Caki2 (cell line): ENCODE data around the gene DOK1. TPM values are rescaled to one million over a fixed set of nuclear protein-coding genes. Genes with fewer than 3 reads are reported as not detected.

Experiments
- DNase-seq: peaks from one replicate; pipeline ENCODE4 v3.0.0-alpha.2; 2015; ENCODE audit warnings: low read depth
- in situ Hi-C: cut with HindIII; loops from 2 replicates; pipeline ENCODE4 v1.10.0; 2016; ENCODE audit warnings: low sequenced_read_pairs, low pct_unique_long_range_greater_than_20kb, mixed read lengths
- total RNA-seq: library from RNA; depleted of rRNA; stranded (reverse); fragments of >200 nt; shearing (Covaris generic); gene quantifications from 2 replicates; pipeline ENCODE4 v1.2.3, GENCODE V29; 2014; ENCODE audit warnings: low replicate concordance; rRNA removed

DOK1 gene
- total RNA-seq, result 19.7 and 21.9 TPM in 2 replicates

DNA sequence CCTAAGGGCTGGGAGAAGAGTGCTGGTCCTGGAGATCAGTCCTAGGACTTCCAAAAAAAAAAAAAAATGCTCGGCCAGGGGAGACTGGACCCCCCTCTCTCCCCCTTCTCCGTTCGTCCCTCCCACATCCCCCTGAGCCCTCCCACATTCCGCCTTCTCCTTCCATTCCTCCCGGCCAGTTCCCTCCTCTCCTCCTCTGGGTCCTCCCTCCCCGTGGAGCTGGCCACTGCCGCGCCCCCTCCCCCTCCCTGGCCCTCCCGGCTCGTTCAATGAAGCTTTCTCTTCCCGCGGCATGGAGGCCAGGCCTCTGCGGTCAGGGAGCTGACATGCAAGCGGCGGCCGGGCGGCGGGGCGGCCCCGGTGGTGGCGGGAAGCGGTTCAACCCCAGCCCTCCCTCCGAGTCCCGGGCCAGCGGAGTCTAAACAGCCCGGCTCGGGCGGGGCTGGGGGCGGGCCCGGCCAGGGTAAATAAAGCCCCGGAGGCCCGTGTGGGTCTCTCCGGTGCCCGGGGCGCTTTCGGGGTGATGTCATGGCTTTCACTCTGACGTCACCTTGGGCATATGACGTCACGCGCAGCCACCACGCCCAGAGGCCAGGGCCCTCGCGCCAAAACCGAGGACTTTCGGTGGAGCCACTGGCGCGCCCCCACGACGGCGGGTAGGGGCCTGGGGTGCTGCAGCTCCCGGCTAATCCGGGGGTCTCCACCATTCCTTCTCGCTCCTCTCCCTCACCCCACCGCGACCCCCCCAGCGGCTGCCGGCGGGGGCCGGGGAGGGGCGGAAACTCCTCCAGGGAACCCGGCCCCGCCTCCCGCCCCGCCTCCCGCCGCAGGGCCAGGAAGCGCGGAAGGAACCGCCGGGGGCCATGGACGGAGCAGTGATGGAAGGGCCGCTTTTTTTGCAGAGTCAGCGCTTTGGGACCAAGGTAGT, at the start of gene DOK1, which contains the start of gene LOXL3:
DOK1 (plus strand) TSS at position 829 of the 928 bp plus-strand sequence; CDS start at position 864, 35 bp downstream.
LOXL3 (minus strand) TSS at position 51 of the 928 bp plus-strand sequence. CDS start 1,308 bp downstream, outside the sequence.
- in situ Hi-C loops, result no loop called here
- DNase-seq, result peak; percentile 75

GRCh38 chr2:74505448-74506246, 48.9 kb upstream of the DOK1 start:
- in situ Hi-C loops, result no loop called here
- DNase-seq, result no peak

DNA sequence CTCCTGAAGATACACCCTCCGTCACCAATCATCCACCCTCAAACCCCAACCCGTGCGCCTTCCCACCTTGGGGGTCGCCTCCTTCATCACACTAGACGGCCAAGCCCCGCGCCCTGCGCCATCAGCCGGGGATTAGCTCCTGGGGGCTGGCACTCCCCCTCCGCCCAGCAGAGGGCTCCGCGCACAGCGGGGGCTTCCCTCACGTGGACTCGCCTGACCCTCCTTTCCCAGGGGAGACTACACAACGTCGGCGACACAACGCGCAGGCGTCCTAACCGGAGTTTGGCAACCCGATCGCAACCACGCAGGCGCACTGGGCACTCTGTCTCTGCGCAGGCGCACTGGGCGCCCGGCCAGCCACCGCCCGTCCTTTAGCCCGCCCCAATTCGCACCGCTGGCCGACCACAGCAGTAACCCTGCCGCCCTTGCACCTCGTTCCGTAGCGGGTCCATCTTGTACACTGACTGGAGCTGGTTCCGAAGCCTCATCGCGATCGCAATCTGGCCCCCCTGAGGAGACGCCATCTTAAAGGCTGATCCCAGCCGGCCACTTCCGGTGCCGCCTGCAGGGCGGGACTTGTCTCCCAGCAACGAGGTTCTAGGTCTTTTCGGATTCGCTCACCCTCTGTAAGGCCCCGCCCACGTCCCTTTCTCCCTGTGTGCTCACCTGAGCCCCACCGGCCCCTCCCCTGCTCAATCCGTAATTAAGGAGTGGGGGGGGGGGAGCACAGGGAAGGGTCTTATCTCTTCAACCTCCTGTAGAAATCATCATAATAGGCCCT, 47.2 kb upstream of the DOK1 start, which contains the start of gene PCGF1:
PCGF1 (minus strand) TSS at position 551 of the 781 bp plus-strand sequence; CDS start at position 524, 27 bp downstream.
- in situ Hi-C loops, result no loop called here

DNA sequence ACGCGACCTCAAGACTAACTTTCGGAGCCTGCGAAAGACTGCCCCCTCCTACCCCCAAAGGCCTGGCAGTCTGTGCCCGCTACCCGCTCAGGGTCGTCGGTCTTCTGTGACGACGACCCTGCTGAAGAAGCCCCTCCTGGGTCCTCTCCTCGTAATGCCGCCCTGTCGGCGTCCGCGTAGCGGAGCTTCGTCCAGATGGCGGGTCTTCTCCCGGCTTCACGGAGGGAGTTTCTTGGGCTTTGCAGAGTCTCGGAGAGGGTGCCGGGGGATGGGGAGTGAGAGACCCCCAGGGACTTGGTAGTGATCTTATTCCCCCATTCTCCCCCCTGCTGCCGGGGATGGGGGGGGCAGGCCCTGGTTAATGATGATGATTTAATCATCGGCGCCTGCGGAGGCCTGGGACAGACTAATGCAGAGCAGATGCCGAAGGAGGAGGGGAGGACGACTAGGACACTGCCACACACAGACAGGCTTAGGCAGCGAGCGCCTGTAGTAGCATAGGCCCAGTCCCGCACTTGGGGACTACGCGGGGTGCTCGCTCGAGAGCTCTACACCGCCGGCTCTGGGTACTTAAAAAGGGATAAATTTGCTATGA, 46.5 kb upstream of the DOK1 start:
- in situ Hi-C loops, result no loop called here
- peak; percentile 54 for DNase-seq

More for the DNA sequence above, 47.2 kb upstream of the DOK1 start, which contains the start of gene PCGF1:
- peak; percentile 96 for DNase-seq

DNA sequence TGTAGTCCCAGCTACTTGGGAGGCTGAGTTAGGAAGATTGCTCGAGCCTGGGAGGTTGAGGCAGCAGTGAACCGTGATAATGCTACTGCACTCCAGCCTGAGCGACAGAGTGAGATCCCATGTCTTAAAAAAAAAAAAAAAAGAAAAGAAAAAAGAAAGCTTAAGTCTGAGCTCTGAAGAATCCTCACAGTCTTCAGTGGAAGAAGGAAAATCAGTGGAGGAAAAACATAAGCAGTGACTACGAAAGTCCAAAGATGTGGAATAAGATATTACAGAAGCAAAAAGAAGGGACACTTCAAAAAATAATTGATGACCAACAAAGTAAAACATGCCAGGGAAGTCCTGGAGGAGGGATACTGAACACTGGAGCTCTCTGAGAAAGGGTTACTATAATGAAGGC, 44.2 kb upstream of the DOK1 start:
- in situ Hi-C loops, result no loop called here
- no peak for DNase-seq

DNA sequence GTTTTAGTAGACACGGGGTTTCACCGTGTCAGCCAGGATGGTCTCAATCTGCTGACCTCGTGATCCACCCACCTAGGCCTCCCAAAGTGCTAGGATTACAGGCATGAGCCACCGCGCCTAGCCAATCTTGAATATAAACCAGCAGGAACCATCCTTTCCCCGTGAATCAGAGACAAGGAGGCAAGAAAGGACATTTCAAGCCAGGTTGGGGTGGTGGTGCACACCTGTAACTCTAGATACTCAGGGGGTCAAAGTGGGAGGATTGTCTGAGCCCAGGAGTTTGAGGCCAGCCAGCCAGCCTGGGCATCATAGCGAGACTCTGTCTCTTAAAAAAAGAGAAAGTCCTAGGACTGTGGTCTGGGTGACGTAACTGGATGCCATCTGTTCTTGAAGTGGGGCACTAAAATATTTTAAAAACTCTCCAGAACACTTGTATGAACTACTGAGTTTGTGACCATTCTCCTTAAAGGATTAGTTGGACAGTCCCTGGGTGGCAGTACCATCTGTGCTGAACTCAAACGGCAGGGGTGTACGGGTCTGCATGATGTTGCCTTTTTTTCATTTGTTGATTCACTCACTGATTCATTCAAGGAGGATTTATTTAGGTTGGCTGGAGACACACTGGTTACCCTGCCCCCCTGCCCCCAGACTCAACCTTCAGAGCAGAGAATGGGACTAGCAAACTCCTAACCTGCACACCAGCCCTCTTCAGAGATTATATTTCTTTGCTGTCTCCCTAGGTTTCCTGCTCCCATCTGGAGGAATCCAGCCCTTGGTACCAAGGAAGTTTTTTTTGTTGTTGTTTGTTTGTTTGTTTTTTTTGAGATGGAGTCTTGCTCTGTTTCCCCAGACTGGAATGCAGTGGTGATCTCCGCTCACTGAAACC, 43.2 kb upstream of the DOK1 start:
- in situ Hi-C loops, result no loop called here
- DNase-seq, result no peak

DNA sequence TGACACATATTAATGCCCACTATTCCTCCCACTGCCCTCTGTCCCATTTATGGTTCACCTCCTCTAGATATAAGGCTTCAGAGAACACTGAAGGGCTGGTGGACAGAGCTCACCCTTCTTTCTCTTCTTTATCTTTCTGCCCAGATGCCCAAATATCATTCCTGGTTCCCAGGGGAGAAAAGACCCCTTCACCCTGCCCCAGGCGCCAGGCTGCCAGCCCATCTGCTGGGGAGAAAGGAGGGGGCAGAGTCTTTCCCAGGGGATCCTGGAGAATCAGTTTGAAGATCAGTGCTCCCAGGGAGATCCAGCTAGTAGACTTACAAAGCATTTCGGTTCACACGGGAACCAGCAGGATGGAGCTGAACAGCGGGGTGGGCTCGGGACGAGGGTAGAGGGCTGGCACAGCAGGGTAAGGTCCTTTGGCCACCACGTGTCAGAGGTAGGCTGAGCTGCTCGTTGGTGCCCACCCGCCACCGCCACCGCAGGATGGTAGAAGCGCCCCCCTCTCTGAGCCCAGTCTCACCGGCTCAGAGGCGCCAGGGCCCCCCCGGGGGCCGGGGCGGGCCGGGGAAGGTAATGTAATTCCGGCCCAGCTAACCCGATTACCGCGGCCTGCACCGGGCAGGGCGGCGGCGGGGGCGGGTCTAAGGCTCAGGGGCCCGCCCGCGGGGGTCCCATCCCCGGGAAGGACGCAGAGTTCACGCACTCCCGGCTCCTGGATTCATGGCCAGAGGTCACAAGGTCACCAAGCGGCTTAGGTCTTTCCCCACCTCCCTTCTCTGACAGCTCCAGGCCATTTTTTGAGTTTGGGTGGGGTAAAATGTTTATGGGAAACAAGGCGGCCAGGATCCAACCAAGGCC, 41.5 kb upstream of the DOK1 start:
- no peak for DNase-seq
- in situ Hi-C loops, result no loop called here

DNA sequence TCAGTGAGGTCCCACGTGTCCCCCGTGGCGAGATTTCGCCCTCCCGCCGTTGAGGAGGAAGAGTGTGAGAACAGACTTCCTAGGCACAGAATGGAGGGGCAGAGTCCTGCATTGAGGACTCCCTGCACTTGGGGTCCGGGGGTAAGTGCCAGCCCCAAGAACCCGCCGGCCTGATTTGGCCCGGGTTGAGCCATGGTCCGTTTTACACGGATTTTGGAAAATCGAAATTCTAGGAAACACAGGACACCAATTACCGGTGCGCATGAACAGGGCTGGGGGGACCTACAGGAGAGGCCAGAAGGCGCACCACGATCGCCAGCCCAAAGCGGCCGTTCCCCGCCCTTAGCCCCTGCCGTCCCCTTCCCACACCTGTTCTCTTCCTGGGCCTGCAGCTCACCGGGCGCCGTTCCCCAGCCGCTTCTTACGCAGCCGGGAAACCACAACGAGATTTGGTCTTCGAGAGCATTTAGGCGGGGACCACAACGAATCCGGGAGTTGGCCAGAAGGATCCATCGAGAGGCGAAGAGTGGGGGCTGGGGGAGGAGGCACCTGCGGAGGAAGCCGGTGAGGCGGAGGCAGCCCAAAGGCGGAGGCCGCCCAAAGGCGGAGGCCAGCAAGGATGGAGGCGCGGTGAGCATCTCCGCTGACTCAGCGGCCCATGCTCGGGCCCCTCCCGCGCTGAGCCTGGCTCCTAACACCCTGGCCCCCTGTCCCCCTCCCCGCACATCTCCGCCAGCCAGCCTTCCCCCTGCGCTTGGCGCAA, 40.7 kb upstream of the DOK1 start:
- no peak for DNase-seq
- in situ Hi-C loops, result no loop called here

DNA sequence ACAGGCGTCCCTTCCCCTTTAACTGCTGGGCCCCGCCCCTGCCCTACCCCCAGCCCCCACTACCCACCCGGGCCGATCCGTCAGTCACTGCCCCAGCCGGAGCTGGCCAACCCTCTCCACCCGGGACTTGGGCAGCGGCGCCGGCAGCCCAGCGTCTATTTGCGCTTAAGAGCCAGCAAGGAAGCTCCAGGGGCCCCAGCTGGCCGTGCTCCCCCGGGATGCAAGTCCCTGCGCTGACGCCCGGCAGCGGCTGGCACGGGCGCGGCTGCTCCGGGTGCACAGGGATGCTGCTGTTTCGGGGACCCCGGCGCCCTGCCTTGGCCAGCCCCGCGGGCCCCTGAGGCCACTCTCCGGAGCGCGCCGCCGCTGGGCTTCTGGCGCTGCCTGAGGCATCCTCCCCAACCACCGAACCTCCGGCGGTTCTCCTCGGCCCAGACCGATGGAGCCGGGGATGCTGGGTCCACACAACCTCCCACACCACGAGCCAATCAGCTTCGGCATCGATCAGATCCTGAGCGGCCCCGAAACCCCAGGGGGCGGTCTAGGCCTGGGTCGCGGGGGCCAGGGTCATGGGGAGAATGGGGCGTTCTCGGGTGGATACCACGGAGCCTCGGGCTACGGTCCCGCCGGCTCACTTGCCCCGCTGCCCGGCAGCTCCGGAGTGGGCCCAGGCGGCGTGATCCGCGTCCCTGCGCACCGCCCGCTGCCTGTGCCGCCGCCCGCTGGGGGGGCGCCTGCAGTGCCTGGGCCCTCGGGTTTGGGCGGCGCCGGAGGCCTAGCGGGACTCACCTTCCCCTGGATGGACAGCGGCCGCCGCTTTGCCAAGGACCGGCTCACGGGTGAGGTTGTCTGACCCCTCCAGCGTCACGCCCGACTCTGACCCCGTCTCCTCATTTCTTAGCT, 39.9 kb upstream of the DOK1 start, which contains the start of gene TLX2:
TLX2 (plus strand) TSS at position 83 of the 903 bp plus-strand sequence; CDS start at position 440, 357 bp downstream.
- DNase-seq, result no peak
- in situ Hi-C loops, result no loop called here

DNA sequence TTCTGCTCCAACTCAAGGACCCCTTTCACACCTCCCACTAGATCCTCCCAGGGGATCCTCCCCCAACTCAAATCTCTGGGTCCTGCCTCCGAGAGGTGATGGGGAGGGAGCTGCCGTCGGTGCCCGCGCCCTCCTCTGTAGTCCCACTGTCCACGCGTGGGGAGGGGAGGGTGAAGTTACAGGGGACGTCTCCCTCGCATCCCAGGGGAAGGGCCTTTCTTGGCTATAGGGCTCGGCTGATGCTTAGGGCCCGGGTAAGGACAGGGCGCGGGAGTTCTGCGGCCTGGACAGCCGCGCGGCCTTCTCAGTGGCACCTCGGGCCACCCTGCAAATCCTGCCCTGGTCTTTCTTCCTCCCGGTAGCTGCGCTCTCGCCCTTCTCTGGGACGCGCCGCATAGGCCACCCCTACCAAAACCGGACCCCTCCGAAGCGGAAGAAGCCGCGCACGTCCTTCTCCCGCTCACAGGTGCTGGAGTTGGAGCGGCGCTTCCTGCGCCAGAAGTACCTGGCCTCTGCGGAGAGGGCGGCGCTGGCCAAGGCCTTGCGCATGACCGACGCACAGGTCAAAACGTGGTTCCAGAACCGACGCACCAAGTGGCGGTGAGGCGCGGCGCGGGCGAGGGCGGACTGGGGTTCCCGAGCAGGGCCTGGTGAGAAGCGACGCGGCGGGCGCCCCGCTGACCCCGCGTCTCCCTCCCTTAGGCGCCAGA, 39.1 kb upstream of the DOK1 start:
- no peak for DNase-seq
- in situ Hi-C loops, result no loop called here

- in situ Hi-C loops, result no loop called here
- no peak for DNase-seq
Observed at GRCh38 chr2:74515981-74516633, 38.4 kb upstream of the DOK1 start.

- DNase-seq, result no peak
- in situ Hi-C loops, result no loop called here
Observed at GRCh38 chr2:74516650-74517049, 37.9 kb upstream of the DOK1 start.

DNA sequence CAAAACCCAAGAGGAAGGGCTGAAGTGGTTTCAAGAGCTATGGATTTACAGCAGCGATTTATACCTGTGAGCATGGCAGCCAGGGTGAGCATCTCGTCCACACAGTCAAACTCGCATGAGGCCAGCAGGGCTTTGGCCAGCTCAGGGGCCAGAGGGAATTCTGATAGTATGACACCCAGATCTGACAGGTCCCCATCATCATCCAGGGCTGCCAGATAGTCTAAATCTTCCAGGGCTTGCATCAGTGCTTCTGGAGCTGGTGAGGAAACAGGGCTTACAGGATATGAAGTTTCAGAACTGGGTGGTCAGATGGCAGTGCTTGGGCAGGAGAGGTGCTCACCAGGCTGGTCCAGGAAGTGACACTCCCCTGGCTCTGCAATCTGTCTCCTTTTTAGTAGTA, 32.0 kb upstream of the DOK1 start:
- no peak for DNase-seq
- in situ Hi-C loops, result no loop called here
